ENCODE data around the gene IRX2. TPM values are rescaled to one million over a fixed set of nuclear protein-coding genes. Genes with fewer than 3 reads are reported as not detected.

Gene IRX2
- total RNA-seq, 3 donors from 2014 or later, result 0.09 to 0.51 TPM; not detected in 1

DNA sequence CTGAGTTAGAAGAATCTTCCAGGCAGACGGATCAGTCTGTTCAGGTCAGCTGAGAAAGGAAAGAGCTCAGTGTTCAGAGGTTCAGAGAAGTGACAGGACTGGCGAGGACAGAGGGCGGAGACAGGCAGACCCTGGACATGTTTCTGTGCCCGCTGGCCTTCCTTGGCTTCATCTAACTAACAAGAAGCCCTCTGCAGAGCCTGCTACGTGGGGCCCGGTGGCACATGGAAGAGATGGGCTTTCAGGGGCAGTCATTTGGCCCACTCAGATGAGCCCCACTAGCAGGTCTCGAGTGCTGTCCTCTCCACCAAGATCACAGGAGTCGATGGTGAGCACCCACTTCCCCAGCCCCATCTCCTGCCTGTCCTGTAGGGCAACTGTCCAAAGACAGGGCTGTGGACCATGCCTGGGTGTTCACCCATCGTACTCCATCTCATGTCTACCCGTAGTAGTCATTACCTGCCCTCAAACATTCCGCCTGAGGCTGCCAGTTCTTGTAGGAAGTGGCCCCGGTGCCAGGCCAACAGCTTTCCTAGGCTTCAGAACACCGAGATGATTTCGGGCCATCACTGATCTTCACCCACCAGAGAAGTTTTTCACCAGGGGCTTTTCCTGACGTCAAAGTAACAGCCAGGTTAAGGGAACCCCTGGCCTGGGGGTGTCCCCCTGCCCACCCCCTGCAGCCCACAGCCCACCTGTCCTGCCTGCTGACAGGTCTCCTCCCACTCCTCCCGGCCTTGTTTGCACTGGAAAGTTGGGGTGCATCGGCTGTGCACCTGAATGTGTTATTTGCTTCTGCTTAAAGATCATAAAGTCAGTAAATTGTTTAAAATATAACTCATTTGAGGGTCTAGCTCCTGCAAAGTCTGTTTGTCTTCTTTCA, 14.0 kb downstream of the IRX2 start:
- no peak for DNase-seq
- no peak for ATAC-seq
- Histone ChIP-seq H3K36me3 (ENCODE audit: low read depth) (no peaks in the 10 kb centered on the region), H3K4me3 (no peak overlapping the region), H3K4me1 (ENCODE audit: low read depth) (no peaks in the 10 kb centered on the region), H3K9me3 (no peaks in the 10 kb centered on the region)
- intact Hi-C loops (cut with DNase I, micrococcal nuclease), result no loop called here
- no peak for TF ChIP-seq CTCF (IDR thresholded peaks at IDR 0.05)

- no peak overlapping the region for H3K4me3 ChIP-seq
- H3K36me3 ChIP-seq (ENCODE audit: low read depth), result no peaks in the 10 kb centered on the region
- TF ChIP-seq CTCF (IDR thresholded peaks at IDR 0.05), result no peak
- no peaks in the 10 kb centered on the region for H3K4me1 ChIP-seq (ENCODE audit: low read depth)
- intact Hi-C loops (cut with DNase I, micrococcal nuclease), result no loop called here
- no peaks in the 10 kb centered on the region for H3K9me3 ChIP-seq
- ATAC-seq (no peak), DNase-seq (no peak)
Measured at GRCh38 chr5:2736872-2737271, 14.6 kb downstream of the IRX2 start.

- no peak overlapping the region for H3K4me3 ChIP-seq
- H3K36me3 ChIP-seq (ENCODE audit: low read depth), result no peaks in the 10 kb centered on the region
- DNase-seq (no peak), ATAC-seq (no peak)
- no peak for TF ChIP-seq CTCF (IDR thresholded peaks at IDR 0.05)
- H3K4me1 ChIP-seq (ENCODE audit: low read depth), result no peaks in the 10 kb centered on the region
- H3K9me3 ChIP-seq, result no peaks in the 10 kb centered on the region
- intact Hi-C loops (cut with DNase I, micrococcal nuclease), result no loop called here
Measured at GRCh38 chr5:2735996-2736395, 15.5 kb downstream of the IRX2 start.

DNA sequence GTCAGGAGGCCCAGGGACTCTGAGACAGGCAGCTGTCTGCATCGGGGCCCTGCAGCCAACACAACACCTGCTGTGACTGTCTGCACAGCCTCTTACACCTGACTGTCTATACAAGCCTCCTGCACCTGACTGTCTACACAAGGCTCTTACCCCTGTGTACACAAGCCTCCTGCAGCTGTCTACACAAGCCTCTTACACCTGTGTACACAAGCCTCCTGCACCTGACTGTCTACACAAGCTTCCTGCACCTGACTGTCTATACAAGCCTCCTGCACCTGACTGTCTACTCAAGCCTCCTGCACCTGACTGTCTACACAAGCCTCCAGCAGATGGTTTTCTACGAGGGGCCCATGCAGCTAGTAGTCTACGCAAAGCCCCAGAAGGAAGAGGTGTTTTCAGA, 18.6 kb downstream of the IRX2 start:
- intact Hi-C loops (cut with DNase I, micrococcal nuclease), result no loop called here
- H3K4me3 ChIP-seq, result no peak overlapping the region

DNA sequence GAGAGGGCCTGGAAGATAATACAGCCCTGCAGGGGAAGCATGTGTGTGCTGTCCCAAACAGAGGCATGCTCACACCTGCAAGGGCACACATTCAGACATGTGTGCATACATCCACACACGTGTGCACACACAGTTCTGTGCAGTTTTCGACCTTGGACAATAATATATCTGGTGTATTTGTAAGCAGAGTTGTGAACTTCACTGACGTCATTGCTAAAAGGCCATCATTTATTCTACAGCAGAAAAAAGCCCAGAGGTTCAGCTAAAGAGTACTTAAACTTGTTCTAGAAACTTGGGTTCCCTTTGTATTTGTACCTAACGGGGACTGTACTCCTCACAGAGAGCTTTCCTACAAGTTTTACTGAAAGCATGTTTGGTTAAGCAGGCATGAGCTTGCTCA, 19.5 kb downstream of the IRX2 start:
- no peaks in the 10 kb centered on the region for H3K4me1 ChIP-seq (ENCODE audit: low read depth)
- DNase-seq (no peak), ATAC-seq (no peak)
- TF ChIP-seq CTCF (IDR thresholded peaks at IDR 0.05), result no peak
- H3K4me3 ChIP-seq, result no peak overlapping the region
- no peaks in the 10 kb centered on the region for H3K36me3 ChIP-seq (ENCODE audit: low read depth)
- H3K9me3 ChIP-seq, result no peaks in the 10 kb centered on the region
- intact Hi-C loops (cut with DNase I, micrococcal nuclease), result no loop called here

More for the DNA sequence above, 18.6 kb downstream of the IRX2 start:
- no peaks in the 10 kb centered on the region for H3K36me3 ChIP-seq (ENCODE audit: low read depth)
- ATAC-seq (no peak), DNase-seq (no peak)
- H3K4me1 ChIP-seq (ENCODE audit: low read depth), result no peaks in the 10 kb centered on the region
- TF ChIP-seq CTCF (IDR thresholded peaks at IDR 0.05), result no peak
- H3K9me3 ChIP-seq, result no peaks in the 10 kb centered on the region

Data from mucosa of descending colon (tissue), 3 donors.